ENCODE results near the gene BRINP1.

BRINP1 gene

GRCh38 chr9:119167876-119168275 lies 201.4 kb downstream of the BRINP1 start:
- H3K36me3 ChIP-seq (ENCODE audit: insufficient read depth, low read length): no peaks in the 10 kb centered on the region
- H3K9me2 ChIP-seq (replicated peaks; ENCODE audit: low read depth, low read length): no peaks in the 10 kb centered on the region
- H3K4me1 ChIP-seq (ENCODE audit: insufficient read depth, low read length, poor library complexity, severe bottlenecking): no peaks in the 10 kb centered on the region
- H3K79me2 ChIP-seq (ENCODE audit: insufficient read depth, low read length): no peaks in the 10 kb centered on the region
- H3K4me3 ChIP-seq (ENCODE audit: low read length, poor library complexity, severe bottlenecking): no peak overlapping the region
- no peak overlapping the region for H3K9ac ChIP-seq (ENCODE audit: low read depth, low read length, poor library complexity, severe bottlenecking)
- no peaks in the 10 kb centered on the region for H3K27me3 ChIP-seq (ENCODE audit: insufficient read depth, low read length, poor library complexity, severe bottlenecking)
- TF ChIP-seq EZH2phosphoT487 (IDR thresholded peaks at IDR 0.05; ENCODE audit: borderline replicate concordance): no peak
- no peak for TF ChIP-seq CTCF (conservative IDR thresholded peaks at IDR 0.05; ENCODE audit: low read length)
- no peaks in the 10 kb centered on the region for H3F3A ChIP-seq (ENCODE audit: low read depth)
- no peak overlapping the region for H3K4me2 ChIP-seq (ENCODE audit: low read depth, low read length, poor library complexity, severe bottlenecking)
- no peaks in the 10 kb centered on the region for H4K20me1 ChIP-seq (ENCODE audit: insufficient read depth, low read length, poor library complexity, severe bottlenecking)
- no peak overlapping the region for H2AFZ ChIP-seq (ENCODE audit: low read length)
- H3K9me3 ChIP-seq (ENCODE audit: insufficient read depth, low read depth, low read length): no peaks in the 10 kb centered on the region; the same call in 1 of the 2 replicates

GRCh38 chr9:119167267-119167666 lies 202.0 kb downstream of the BRINP1 start:
- Histone ChIP-seq H3K9me3 (ENCODE audit: insufficient read depth, low read depth, low read length) (no peaks in the 10 kb centered on the region; the same call in 1 of the 2 replicates), H2AFZ (ENCODE audit: low read length) (no peak overlapping the region), H4K20me1 (ENCODE audit: insufficient read depth, low read length, poor library complexity, severe bottlenecking) (no peaks in the 10 kb centered on the region), H3K9me2 (replicated peaks; ENCODE audit: low read depth, low read length) (no peaks in the 10 kb centered on the region), H3K79me2 (ENCODE audit: insufficient read depth, low read length) (no peaks in the 10 kb centered on the region), H3K27me3 (ENCODE audit: insufficient read depth, low read length, poor library complexity, severe bottlenecking) (no peaks in the 10 kb centered on the region), H3F3A (ENCODE audit: low read depth) (no peaks in the 10 kb centered on the region), H3K4me2 (ENCODE audit: low read depth, low read length, poor library complexity, severe bottlenecking) (no peak overlapping the region), H3K36me3 (ENCODE audit: insufficient read depth, low read length) (no peaks in the 10 kb centered on the region), H3K9ac (ENCODE audit: low read depth, low read length, poor library complexity, severe bottlenecking) (no peak overlapping the region), H3K4me3 (ENCODE audit: low read length, poor library complexity, severe bottlenecking) (no peak overlapping the region), H3K4me1 (ENCODE audit: insufficient read depth, low read length, poor library complexity, severe bottlenecking) (no peaks in the 10 kb centered on the region)
- TF ChIP-seq EZH2phosphoT487 (IDR thresholded peaks at IDR 0.05; ENCODE audit: borderline replicate concordance): no peak

- Histone ChIP-seq H3K9me2 (replicated peaks; ENCODE audit: low read depth, low read length) (no peaks in the 10 kb centered on the region), H3K9me3 (ENCODE audit: insufficient read depth, low read depth, low read length) (no peaks in the 10 kb centered on the region; the same call in 1 of the 2 replicates), H3K4me2 (ENCODE audit: low read depth, low read length, poor library complexity, severe bottlenecking) (no peak overlapping the region), H4K20me1 (ENCODE audit: insufficient read depth, low read length, poor library complexity, severe bottlenecking) (no peaks in the 10 kb centered on the region), H2AFZ (ENCODE audit: low read length) (no peak overlapping the region), H3K36me3 (ENCODE audit: insufficient read depth, low read length) (no peaks in the 10 kb centered on the region), H3K4me3 (ENCODE audit: low read length, poor library complexity, severe bottlenecking) (no peak overlapping the region), H3F3A (ENCODE audit: low read depth) (no peaks in the 10 kb centered on the region), H3K4me1 (ENCODE audit: insufficient read depth, low read length, poor library complexity, severe bottlenecking) (no peaks in the 10 kb centered on the region), H3K27me3 (ENCODE audit: insufficient read depth, low read length, poor library complexity, severe bottlenecking) (no peaks in the 10 kb centered on the region), H3K79me2 (ENCODE audit: insufficient read depth, low read length) (no peaks in the 10 kb centered on the region), H3K9ac (ENCODE audit: low read depth, low read length, poor library complexity, severe bottlenecking) (no peak overlapping the region)
- TF ChIP-seq EZH2phosphoT487 (IDR thresholded peaks at IDR 0.05; ENCODE audit: borderline replicate concordance) (no peak), CTCF (conservative IDR thresholded peaks at IDR 0.05; ENCODE audit: low read length) (no peak)
Observed at GRCh38 chr9:119166096-119166495, 203.1 kb downstream of the BRINP1 start.

GRCh38 chr9:119165131-119165530 lies 204.1 kb downstream of the BRINP1 start:
- Histone ChIP-seq H3K27me3 (ENCODE audit: insufficient read depth, low read length, poor library complexity, severe bottlenecking) (no peaks in the 10 kb centered on the region), H3K4me3 (ENCODE audit: low read length, poor library complexity, severe bottlenecking) (no peak overlapping the region), H2AFZ (ENCODE audit: low read length) (no peak overlapping the region), H3K9me3 (ENCODE audit: insufficient read depth, low read depth, low read length) (no peaks in the 10 kb centered on the region; the same call in 1 of the 2 replicates), H3K36me3 (ENCODE audit: insufficient read depth, low read length) (no peaks in the 10 kb centered on the region), H3K9ac (ENCODE audit: low read depth, low read length, poor library complexity, severe bottlenecking) (no peak overlapping the region), H3K9me2 (replicated peaks; ENCODE audit: low read depth, low read length) (no peaks in the 10 kb centered on the region), H3K4me1 (ENCODE audit: insufficient read depth, low read length, poor library complexity, severe bottlenecking) (no peaks in the 10 kb centered on the region), H3K79me2 (ENCODE audit: insufficient read depth, low read length) (no peaks in the 10 kb centered on the region), H3K4me2 (ENCODE audit: low read depth, low read length, poor library complexity, severe bottlenecking) (no peak overlapping the region), H4K20me1 (ENCODE audit: insufficient read depth, low read length, poor library complexity, severe bottlenecking) (no peaks in the 10 kb centered on the region), H3F3A (ENCODE audit: low read depth) (no peaks in the 10 kb centered on the region)
- no peak for TF ChIP-seq CTCF (conservative IDR thresholded peaks at IDR 0.05; ENCODE audit: low read length)
- TF ChIP-seq EZH2phosphoT487 (IDR thresholded peaks at IDR 0.05; ENCODE audit: borderline replicate concordance): no peak
